Measurements from ENCODE around the gene MIP.
"Not testable (repeated sequence)": the region's sequence is repeated elsewhere in the genome, so short reads cannot be mapped to it uniquely, and the experiment has no call there.

MIP gene

GRCh38 chr12:56414401-56414800, 40.1 kb downstream of the MIP start:
- no peak for DNase-seq (ENCODE audit: low read depth)

GRCh38 chr12:56413392-56413791, 41.1 kb downstream of the MIP start:
- no peak overlapping the region for H3K4me3 ChIP-seq (ENCODE audit: low read depth, low read length)
- DNase-seq (ENCODE audit: low read depth): no peak

More at GRCh38 chr12:56414401-56414800, 40.1 kb downstream of the MIP start:
- H3K4me3 ChIP-seq (ENCODE audit: low read depth, low read length): no peak overlapping the region

GRCh38 chr12:56411781-56412639, 42.4 kb downstream of the MIP start:
- no peak overlapping the region for H3K4me3 ChIP-seq (ENCODE audit: low read depth, low read length)
- DNase-seq (ENCODE audit: low read depth): no peak

- no peak overlapping the region for H3K4me3 ChIP-seq (ENCODE audit: low read depth, low read length)
- no peak for DNase-seq (ENCODE audit: low read depth)
Measured at GRCh38 chr12:56410768-56411167, 43.7 kb downstream of the MIP start.

GRCh38 chr12:56408799-56409417, 45.5 kb downstream of the MIP start:
- no peak for DNase-seq (ENCODE audit: low read depth)
- H3K4me3 ChIP-seq (ENCODE audit: low read depth, low read length): no peak overlapping the region

DNA sequence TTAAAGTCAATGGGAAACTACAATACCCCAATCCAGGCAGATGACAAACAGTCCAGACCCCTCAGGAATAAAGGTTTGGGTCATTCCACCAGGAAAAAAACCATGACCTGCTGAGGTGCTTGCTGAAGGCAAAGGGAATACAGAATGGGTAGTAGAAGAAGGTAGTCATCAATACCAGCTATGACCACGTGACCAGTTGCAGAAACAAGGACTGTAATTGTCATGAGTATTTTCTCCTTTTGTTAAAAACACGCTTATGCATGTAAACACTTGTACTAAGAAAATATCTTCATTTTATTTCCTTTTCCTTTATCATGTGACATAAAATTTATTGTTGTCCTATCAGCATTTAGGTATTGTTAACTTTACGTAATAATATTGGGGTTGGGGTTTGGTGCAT, 50.2 kb downstream of the MIP start:
- not testable (repeated sequence) for H3K4me3 ChIP-seq (ENCODE audit: low read depth, low read length); DNase-seq (ENCODE audit: low read depth)

- not testable (repeated sequence) for DNase-seq (ENCODE audit: low read depth); H3K4me3 ChIP-seq (ENCODE audit: low read depth, low read length)
Measured at GRCh38 chr12:56401612-56402011, 52.8 kb downstream of the MIP start.

DNA sequence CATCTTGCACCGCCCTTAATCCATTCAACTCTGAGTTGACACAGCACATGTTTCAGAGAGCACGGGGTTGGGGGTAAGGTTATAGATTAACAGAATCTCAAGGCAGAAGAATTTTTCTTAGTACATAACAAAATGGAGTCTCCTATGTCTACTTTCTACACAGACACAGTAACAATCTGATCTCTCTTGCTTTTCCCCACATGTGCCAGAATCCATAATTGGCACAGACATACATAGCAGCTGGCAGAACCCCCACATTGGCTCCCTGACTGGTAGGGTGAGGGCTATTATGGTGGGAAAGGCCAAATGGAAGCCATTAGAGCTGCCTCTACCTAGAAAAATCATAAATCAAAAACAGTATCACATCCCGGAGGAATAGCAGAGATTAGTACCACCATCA, 53.3 kb downstream of the MIP start:
- not testable (repeated sequence) for H3K4me3 ChIP-seq (ENCODE audit: low read depth, low read length); DNase-seq (ENCODE audit: low read depth)
